B cell (primary cell): ENCODE data around the gene S100A10.

ENCODE experiments used
- CTCF ChIP-seq: fragments of 200-600 bp; IDR thresholded peaks from one replicate; pipeline ENCODE4 v1.8.0; 2022; ENCODE audit warnings: antibody characterized with exemption, mild to moderate bottlenecking
- EZH2 ChIP-seq: IDR thresholded peaks from 2 replicates; pipeline ENCODE4 v1.6.1; 2012; ENCODE audit warnings: borderline replicate concordance, low read depth, mild to moderate bottlenecking, moderate library complexity, low read length; ENCODE audit not compliant: insufficient read depth, poor library complexity, severe bottlenecking

- TF ChIP-seq EZH2 (no peak), CTCF (no peak)
These were observed 42.0 kb upstream of the S100A10 start for GRCh38 chr1:152035539-152036266.
